ENCODE measurements around the gene PDLIM4. TPM values are rescaled to one million over a fixed set of nuclear protein-coding genes. Genes with fewer than 3 reads are reported as not detected.

Gene PDLIM4
- total RNA-seq, 1 donor from 2014 or later: 56.6 TPM

DNA sequence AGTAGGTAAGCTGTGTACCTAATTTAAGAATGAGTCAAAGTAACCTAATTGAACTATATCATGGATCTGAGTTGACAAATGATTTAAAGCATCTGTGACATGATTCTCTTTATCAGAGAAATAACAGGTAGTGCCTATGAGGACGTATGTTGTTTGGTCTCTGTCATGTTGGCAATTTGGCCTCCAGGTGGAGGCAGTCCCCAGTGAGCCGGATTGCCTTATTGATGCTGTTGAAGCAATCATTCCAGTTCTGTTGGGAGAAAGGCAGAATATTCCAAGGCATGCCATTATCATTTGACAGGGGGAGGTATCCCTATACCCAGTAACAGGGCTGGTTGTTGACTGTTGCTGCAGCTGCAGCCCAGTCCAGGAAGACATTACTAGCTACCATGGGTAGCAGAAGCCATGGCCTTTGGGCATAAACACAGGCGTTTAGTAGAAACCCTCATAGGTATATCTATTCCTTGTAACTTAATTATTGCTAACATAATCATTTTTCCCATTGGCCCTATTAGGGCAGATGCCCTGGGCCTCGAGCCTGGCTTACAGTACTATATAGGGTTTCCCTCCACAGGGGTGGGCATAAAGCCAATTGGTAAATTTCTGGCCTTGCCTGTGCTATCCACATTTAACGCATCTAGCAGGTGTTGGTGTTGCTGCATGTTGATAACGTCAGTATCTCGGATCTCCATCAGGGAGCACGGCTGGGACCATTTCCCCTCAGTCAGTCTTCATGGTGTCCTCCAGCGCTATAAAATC lies 24.5 kb downstream of the PDLIM4 start:
- FAIRE-seq (no peak), DNase-seq (ENCODE audit: low read depth) (no peak)
- Histone ChIP-seq H3K36me3 (ENCODE audit: insufficient read depth, low read length) (no peaks in the 10 kb centered on the region), H2AFZ (ENCODE audit: low read depth, low read length) (no peak overlapping the region), H3K4me3 (ENCODE audit: insufficient read depth, low read depth, low read length) (no peak overlapping the region), H3K27ac (ENCODE audit: low read depth, low read length) (no peak overlapping the region), H4K20me1 (ENCODE audit: insufficient read depth, low read length) (no peaks in the 10 kb centered on the region), H3K4me2 (ENCODE audit: low read length) (no peak overlapping the region), H3K9me3 (ENCODE audit: insufficient read depth, low read depth, low read length) (no peaks in the 10 kb centered on the region), H3K4me1 (ENCODE audit: insufficient read depth, low read length) (no peaks in the 10 kb centered on the region), H3K9ac (ENCODE audit: low read length) (no peak overlapping the region), H3K79me2 (ENCODE audit: insufficient read depth, low read length) (no peaks in the 10 kb centered on the region), H3K27me3 (ENCODE audit: insufficient read depth, low read length) (no peaks in the 10 kb centered on the region)
- Mint-ChIP-seq H3K4me1 (ENCODE audit: low read depth, unreplicated experiment) (peaks cover 6% of the 10 kb centered on the region), H3K27me3 (ENCODE audit: low read depth, unreplicated experiment) (peaks cover 7% of the 10 kb centered on the region), H3K4me3 (ENCODE audit: unreplicated experiment) (no peak overlapping the region), H3K36me3 (ENCODE audit: low read depth, unreplicated experiment) (peaks cover 1% of the 10 kb centered on the region), H3K27ac (ENCODE audit: unreplicated experiment) (no peak overlapping the region), H3K9me3 (ENCODE audit: unreplicated experiment) (peaks cover 3% of the 10 kb centered on the region)
- no peak for TF ChIP-seq CTCF (IDR thresholded peaks at IDR 0.05; ENCODE audit: insufficient read depth, low read depth, low read length)
- TF ChIP-seq EZH2 (IDR thresholded peaks at IDR 0.05; ENCODE audit: insufficient read depth, low read length): no peak

- Histone ChIP-seq H3K9ac (ENCODE audit: low read length) (no peak overlapping the region), H3K36me3 (ENCODE audit: insufficient read depth, low read length) (no peaks in the 10 kb centered on the region), H4K20me1 (ENCODE audit: insufficient read depth, low read length) (no peaks in the 10 kb centered on the region), H3K27ac (ENCODE audit: low read depth, low read length) (no peak overlapping the region), H3K4me3 (ENCODE audit: insufficient read depth, low read depth, low read length) (no peak overlapping the region), H3K79me2 (ENCODE audit: insufficient read depth, low read length) (no peaks in the 10 kb centered on the region), H3K9me3 (ENCODE audit: insufficient read depth, low read depth, low read length) (no peaks in the 10 kb centered on the region), H3K4me1 (ENCODE audit: insufficient read depth, low read length) (no peaks in the 10 kb centered on the region), H3K4me2 (ENCODE audit: low read length) (no peak overlapping the region), H3K27me3 (ENCODE audit: insufficient read depth, low read length) (no peaks in the 10 kb centered on the region), H2AFZ (ENCODE audit: low read depth, low read length) (no peak overlapping the region)
- H3K4me3 Mint-ChIP-seq (ENCODE audit: unreplicated experiment): no peak overlapping the region
- FAIRE-seq (no peak), DNase-seq (ENCODE audit: low read depth) (no peak)
- peaks cover 7% of the 10 kb centered on the region for H3K27me3 Mint-ChIP-seq (ENCODE audit: low read depth, unreplicated experiment)
- H3K4me1 Mint-ChIP-seq (ENCODE audit: low read depth, unreplicated experiment): peaks cover 2% of the 10 kb centered on the region
- peaks cover 3% of the 10 kb centered on the region for H3K9me3 Mint-ChIP-seq (ENCODE audit: unreplicated experiment)
- TF ChIP-seq CTCF (IDR thresholded peaks at IDR 0.05; ENCODE audit: insufficient read depth, low read depth, low read length): peak; percentile 71
- no peak for TF ChIP-seq EZH2 (IDR thresholded peaks at IDR 0.05; ENCODE audit: insufficient read depth, low read length)
- H3K27ac Mint-ChIP-seq (ENCODE audit: unreplicated experiment): no peak overlapping the region
- peaks cover 12% of the 10 kb centered on the region for H3K36me3 Mint-ChIP-seq (ENCODE audit: low read depth, unreplicated experiment)
Measured at GRCh38 chr5:132283423-132284043, 26.0 kb downstream of the PDLIM4 start.

DNA sequence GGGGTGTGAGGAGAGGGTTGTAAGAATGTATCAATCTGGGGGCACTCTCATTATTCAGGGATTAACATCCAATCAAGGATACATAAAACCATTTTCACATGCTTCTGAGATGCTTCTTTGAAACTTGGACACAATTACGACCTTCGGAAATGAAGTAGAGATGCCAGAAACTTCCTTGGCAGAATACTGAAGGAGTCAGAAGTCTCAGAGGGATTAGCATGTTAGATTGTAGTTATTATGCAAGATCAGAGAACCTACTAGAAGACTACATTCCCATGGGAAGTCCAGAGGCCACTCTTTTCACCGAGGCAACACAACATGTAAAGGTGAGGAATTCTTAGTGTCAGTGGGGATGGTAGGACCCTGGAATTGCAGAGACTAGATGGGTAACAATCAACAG lies 31.6 kb downstream of the PDLIM4 start:
- Histone ChIP-seq H3K27ac (ENCODE audit: low read depth, low read length) (no peak overlapping the region), H3K9ac (ENCODE audit: low read length) (no peak overlapping the region), H2AFZ (ENCODE audit: low read depth, low read length) (no peak overlapping the region), H3K79me2 (ENCODE audit: insufficient read depth, low read length) (peaks cover 5% of the 10 kb centered on the region), H3K36me3 (ENCODE audit: insufficient read depth, low read length) (no peaks in the 10 kb centered on the region), H3K4me3 (ENCODE audit: insufficient read depth, low read depth, low read length) (no peak overlapping the region), H3K27me3 (ENCODE audit: insufficient read depth, low read length) (no peaks in the 10 kb centered on the region), H4K20me1 (ENCODE audit: insufficient read depth, low read length) (no peaks in the 10 kb centered on the region), H3K4me1 (ENCODE audit: insufficient read depth, low read length) (peaks cover 14% of the 10 kb centered on the region), H3K9me3 (ENCODE audit: insufficient read depth, low read depth, low read length) (no peaks in the 10 kb centered on the region), H3K4me2 (ENCODE audit: low read length) (no peak overlapping the region)
- Mint-ChIP-seq H3K4me3 (ENCODE audit: unreplicated experiment) (no peak overlapping the region), H3K36me3 (ENCODE audit: low read depth, unreplicated experiment) (peaks cover 13% of the 10 kb centered on the region), H3K27ac (ENCODE audit: unreplicated experiment) (no peak overlapping the region), H3K27me3 (ENCODE audit: low read depth, unreplicated experiment) (peaks cover 4% of the 10 kb centered on the region), H3K9me3 (ENCODE audit: unreplicated experiment) (no peaks in the 10 kb centered on the region), H3K4me1 (ENCODE audit: low read depth, unreplicated experiment) (peaks cover 4% of the 10 kb centered on the region)
- FAIRE-seq: no peak
- TF ChIP-seq EZH2 (IDR thresholded peaks at IDR 0.05; ENCODE audit: insufficient read depth, low read length) (no peak), CTCF (IDR thresholded peaks at IDR 0.05; ENCODE audit: insufficient read depth, low read depth, low read length) (no peak)
- no peak for DNase-seq (ENCODE audit: low read depth)

Data from astrocyte (in vitro differentiated cells and primary cell).